Ascending aorta (tissue), 2 donors: ENCODE results near the gene SPAG7. TPM values are rescaled to one million over a fixed set of nuclear protein-coding genes. Genes with fewer than 3 reads are reported as not detected.
A peak's percentile ranks its signal among the peaks of the same experiment; 100 is the strongest.

Experiments
- DNase-seq, 2 donors: peaks; one replicate each; pipeline ENCODE4 v3.0.0-alpha.2; 2019; ENCODE audit warnings: low spot score in 2 of 2
- H3K27ac ChIP-seq, 2 donors: fragments of 200-600 bp; sonication (generic); one replicate each; pipeline ENCODE4 v1.5.1; 2016 to 2017; ENCODE audit warnings: mild to moderate bottlenecking in 1 of 2
- H3K27me3 ChIP-seq: fragments of 200-600 bp; sonication (generic); one replicate; pipeline ENCODE4 v1.5.1; 2017
- H3K36me3 ChIP-seq, 2 donors: fragments of 200-600 bp; sonication (generic); one replicate each; pipeline ENCODE4 v1.5.1; 2016
- H3K4me1 ChIP-seq, 2 donors: fragments of 200-600 bp; sonication (generic); one replicate each; pipeline ENCODE4 v1.5.1; 2016 to 2017; ENCODE audit warnings: mild to moderate bottlenecking in 1 of 2
- H3K4me3 ChIP-seq, 2 donors: fragments of 200-600 bp; sonication (generic); one replicate each; pipeline ENCODE4 v1.5.1; 2016 to 2017; ENCODE audit warnings: mild to moderate bottlenecking in 1 of 2
- H3K9me3 ChIP-seq, 2 donors: fragments of 200-600 bp; sonication (generic); one replicate each; pipeline ENCODE4 v1.5.1; 2016
- intact Hi-C: fragments of 100-400 bp; cut with DNase I; formaldehyde crosslinking; loops from one replicate; pipeline ENCODE4 v1.15.1; 2023
- total RNA-seq: library from RNA; depleted of rRNA; stranded (reverse); fragments of >200 nt; gene quantifications from one replicate; pipeline ENCODE4 v1.1.0, GENCODE V29; 2016
- TF ChIP-seq, protein P1 (sequence below), 3 experiments: fragments of 200-600 bp in 2 of 3; fragments of 450-650 bp in 1 of 3; sonication (generic) in 2 of 3; IDR thresholded peaks; one replicate each; pipeline ENCODE4 v1.5.1; 2016 to 2019; ENCODE audit warnings: antibody characterized with exemption in 3 of 3, mild to moderate bottlenecking in 1 of 3, moderate library complexity in 1 of 3

Gene SPAG7
- total RNA-seq, 1 donor from 2014 or later, result 4.9 TPM

DNA sequence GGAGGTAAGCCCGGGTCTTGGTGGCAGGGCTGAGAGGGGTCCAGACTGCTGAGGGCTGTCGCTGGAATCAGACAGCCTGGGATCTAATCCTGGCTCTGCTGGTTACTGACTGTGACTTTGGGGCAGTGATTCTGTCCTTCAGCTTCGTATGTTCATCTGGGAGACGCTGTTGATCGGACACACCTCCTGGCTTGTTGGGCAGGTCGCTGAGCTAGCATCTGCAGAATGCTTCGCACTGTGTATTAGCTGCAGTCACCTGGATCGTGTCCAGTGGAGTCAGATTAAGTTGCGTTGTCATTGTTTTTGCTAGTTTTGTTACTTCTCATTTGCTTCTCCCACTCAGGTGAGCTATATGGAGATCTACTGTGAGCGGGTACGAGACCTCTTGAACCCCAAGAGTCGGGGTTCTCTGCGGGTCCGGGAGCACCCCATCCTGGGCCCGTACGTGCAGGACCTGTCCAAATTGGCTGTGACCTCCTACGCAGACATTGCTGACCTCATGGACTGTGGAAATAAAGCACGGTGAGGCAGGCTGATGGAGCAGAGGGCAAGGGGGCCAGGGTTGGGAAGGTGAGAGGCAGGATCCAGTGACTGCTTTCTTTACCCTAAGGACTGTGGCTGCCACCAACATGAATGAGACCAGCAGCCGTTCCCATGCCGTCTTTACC, 34.6 kb upstream of the SPAG7 start:
- intact Hi-C loops, result no loop called here
- Histone ChIP-seq H3K9me3 (no peaks in the 10 kb centered on the region), H3K4me1 (peaks cover 6 to 17% of the 10 kb centered on the region in 2 donors), H3K27ac (no peak overlapping the region), H3K36me3 (peaks cover 62 to 66% of the 10 kb centered on the region in 2 donors), H3K27me3 (no peaks in the 10 kb centered on the region), H3K4me3 (no peak overlapping the region)
- DNase-seq, result no peak
- TF ChIP-seq, protein P1, sequence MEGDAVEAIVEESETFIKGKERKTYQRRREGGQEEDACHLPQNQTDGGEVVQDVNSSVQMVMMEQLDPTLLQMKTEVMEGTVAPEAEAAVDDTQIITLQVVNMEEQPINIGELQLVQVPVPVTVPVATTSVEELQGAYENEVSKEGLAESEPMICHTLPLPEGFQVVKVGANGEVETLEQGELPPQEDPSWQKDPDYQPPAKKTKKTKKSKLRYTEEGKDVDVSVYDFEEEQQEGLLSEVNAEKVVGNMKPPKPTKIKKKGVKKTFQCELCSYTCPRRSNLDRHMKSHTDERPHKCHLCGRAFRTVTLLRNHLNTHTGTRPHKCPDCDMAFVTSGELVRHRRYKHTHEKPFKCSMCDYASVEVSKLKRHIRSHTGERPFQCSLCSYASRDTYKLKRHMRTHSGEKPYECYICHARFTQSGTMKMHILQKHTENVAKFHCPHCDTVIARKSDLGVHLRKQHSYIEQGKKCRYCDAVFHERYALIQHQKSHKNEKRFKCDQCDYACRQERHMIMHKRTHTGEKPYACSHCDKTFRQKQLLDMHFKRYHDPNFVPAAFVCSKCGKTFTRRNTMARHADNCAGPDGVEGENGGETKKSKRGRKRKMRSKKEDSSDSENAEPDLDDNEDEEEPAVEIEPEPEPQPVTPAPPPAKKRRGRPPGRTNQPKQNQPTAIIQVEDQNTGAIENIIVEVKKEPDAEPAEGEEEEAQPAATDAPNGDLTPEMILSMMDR (IDR thresholded peaks at IDR 0.05), result no peak

- H3K27me3 ChIP-seq, result no peaks in the 10 kb centered on the region
- intact Hi-C loops, result no loop called here
- H3K9me3 ChIP-seq, result no peaks in the 10 kb centered on the region
- TF ChIP-seq, protein P1 (IDR thresholded peaks at IDR 0.05), result no peak
- peaks cover 6 to 17% of the 10 kb centered on the region in 2 donors for H3K4me1 ChIP-seq
- H3K27ac ChIP-seq, result peak overlapping the region; percentile 94 to 95
- H3K36me3 ChIP-seq, result peaks cover 42 to 46% of the 10 kb centered on the region in 2 donors
- peak overlapping the region; percentile 80 to 99 for H3K4me3 ChIP-seq
- peak; percentile 63 to 92 for DNase-seq
These were observed 32.6 kb upstream of the SPAG7 start for GRCh38 chr17:5000237-5000639.

DNA sequence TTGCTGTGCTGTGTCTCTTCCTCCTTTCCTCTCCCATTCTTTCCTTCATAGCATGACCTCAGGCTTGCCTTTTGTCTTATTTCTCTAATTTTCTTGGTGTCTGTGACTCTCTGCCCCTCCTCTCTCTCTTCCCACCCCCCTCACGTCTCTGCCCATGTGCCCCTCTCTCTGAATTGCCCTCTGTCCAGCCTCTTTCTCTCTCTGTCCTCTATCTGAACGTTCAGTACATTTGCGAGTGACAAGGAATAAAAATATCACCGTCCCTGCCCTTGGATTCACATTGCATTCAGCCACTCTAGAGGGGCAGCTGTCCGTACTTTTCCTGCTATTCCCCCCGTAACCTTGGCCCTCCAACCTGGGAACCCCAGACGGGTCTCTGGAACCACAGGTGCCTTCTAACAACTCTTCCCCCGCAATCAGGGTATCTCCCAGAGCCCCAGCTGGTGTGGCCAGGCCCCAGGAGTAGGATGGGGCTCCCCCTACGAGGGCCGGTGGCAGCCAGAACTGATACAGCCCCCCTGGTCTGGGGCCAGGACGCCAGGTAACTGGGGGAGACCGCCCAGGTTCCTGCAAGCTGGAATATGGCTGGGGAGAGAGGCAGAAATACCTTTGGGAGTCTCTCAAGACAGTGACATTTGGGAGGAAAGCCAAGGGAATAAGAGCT, 31.9 kb upstream of the SPAG7 start:
- TF ChIP-seq, protein P1 (IDR thresholded peaks at IDR 0.05), result no peak
- peak overlapping the region; percentile 94 to 95 for H3K27ac ChIP-seq
- no peak for DNase-seq
- H3K4me3 ChIP-seq, result peak overlapping the region; percentile 80 to 99
- peaks cover 35 to 39% of the 10 kb centered on the region in 2 donors for H3K36me3 ChIP-seq
- H3K27me3 ChIP-seq, result no peaks in the 10 kb centered on the region
- intact Hi-C loops, result no loop called here
- H3K9me3 ChIP-seq, result no peaks in the 10 kb centered on the region
- peaks cover 6 to 17% of the 10 kb centered on the region in 2 donors for H3K4me1 ChIP-seq

DNA sequence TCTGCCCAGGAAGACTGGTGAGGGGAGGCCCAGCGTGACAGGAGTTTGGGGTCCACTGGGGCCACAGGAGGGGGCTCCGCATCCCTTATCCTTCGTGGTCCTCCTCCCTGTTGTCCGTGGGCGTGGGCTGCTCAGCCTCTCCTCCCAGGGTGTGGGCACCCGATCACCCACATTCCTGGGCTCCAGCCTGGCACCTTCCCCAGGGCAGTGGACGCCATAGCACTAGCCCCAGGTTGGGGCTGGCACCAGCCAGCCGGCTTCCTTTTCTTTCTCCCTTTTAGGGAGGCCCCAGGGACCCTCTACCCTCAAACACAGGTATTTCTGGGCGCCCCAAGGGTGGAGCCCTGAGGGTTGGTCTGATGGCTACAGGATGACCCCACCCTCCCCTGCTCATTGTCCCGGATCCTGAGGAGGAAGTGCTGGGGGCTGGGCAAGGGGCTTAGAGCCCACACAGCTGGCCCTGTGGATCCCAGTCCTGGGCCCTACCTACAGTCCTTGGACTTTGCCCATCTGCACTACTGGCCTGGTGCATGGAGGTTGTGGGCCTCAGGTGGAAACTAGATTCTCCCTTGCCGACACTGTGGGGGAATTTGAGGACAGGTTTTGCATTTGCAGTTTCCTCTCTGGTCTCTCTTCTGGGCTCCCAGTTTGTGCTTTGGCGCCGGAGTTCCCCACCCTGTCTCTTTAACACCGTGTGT, 31.3 kb upstream of the SPAG7 start:
- Histone ChIP-seq H3K36me3 (peaks cover 29 to 33% of the 10 kb centered on the region in 2 donors), H3K4me1 (peaks cover 6 to 17% of the 10 kb centered on the region in 2 donors), H3K27me3 (no peaks in the 10 kb centered on the region), H3K9me3 (no peaks in the 10 kb centered on the region), H3K4me3 (peak overlapping the region; percentile 80 to 99), H3K27ac (peak overlapping the region; percentile 94 to 95)
- intact Hi-C loops, result no loop called here
- TF ChIP-seq, protein P1 (IDR thresholded peaks at IDR 0.05), result no peak
- DNase-seq, result no peak

- peak overlapping the region; percentile 94 to 95 for H3K27ac ChIP-seq
- H3K36me3 ChIP-seq, result peaks cover 22 to 26% of the 10 kb centered on the region in 2 donors
- peak in 1 of 2 donors; percentile 77 for DNase-seq
- no peaks in the 10 kb centered on the region for H3K9me3 ChIP-seq
- H3K4me3 ChIP-seq, result peak overlapping the region; percentile 80 to 99
- peaks cover 6 to 17% of the 10 kb centered on the region in 2 donors for H3K4me1 ChIP-seq
- H3K27me3 ChIP-seq, result no peaks in the 10 kb centered on the region
- TF ChIP-seq, protein P1 (IDR thresholded peaks at IDR 0.05), result no peak
- intact Hi-C loops, result no loop called here
These were observed 30.6 kb upstream of the SPAG7 start for GRCh38 chr17:4998027-4998731.
